Measurements from ENCODE around the gene VSTM2L.
"Not testable (repeated sequence)": the region's sequence is repeated elsewhere in the genome, so short reads cannot be mapped to it uniquely, and the experiment has no call there.

Gene VSTM2L, protein sequence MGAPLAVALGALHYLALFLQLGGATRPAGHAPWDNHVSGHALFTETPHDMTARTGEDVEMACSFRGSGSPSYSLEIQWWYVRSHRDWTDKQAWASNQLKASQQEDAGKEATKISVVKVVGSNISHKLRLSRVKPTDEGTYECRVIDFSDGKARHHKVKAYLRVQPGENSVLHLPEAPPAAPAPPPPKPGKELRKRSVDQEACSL

DNA sequence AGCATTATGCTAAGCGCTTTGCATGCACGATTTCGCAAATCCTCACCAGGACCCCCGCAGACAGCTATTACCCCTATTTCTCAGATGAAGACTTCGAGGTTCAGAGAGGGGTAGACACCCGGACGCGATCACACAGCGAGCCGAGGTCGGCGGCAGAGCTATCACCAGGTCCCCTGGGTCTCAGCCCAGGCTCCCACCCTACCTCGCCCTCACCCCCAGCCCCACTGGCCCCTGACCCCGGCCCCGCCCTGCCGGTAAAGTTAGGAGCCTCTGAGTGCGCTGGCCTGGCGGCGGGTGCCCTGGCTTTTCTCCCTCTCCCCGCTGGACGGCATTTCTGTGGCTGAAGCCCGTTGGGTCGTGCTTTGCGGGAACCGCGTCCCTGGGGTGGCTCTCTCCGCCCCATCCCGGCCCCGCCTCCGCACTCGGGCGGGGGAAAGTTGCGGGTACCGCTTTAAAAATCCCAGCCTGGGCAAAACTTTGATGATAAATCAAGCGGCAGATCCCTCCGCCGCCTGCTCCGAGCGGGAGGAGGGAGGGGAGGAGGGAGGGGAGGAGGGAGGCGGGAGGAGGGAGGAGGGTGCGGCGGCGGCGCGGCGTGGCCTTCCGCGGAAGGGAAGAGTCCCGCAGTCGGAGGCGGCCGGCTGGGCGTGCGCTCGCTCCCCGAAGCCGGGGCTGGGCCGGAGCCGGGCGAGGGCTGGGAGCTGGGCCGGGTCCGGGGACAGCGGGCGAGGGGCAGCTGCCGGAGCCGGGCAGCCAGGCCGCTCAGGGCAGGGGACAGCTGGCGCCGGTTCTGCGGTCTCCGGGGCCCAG lies at the start of gene VSTM2L:
VSTM2L (plus strand) TSS at position 624 of the 810 bp plus-strand sequence. CDS start 224 bp downstream, outside the sequence.
- DNase-seq: peak in 1 of 2 experiments; percentile 78

- DNase-seq: peak in 1 of 2 experiments; percentile 7
These were observed 49.0 kb upstream of the VSTM2L start for GRCh38 chr20:37853823-37854375.

- DNase-seq: not testable (repeated sequence)
These were observed 46.9 kb upstream of the VSTM2L start for GRCh38 chr20:37856034-37856433.

- no peak for DNase-seq
These were observed 45.8 kb upstream of the VSTM2L start for GRCh38 chr20:37856932-37857660.

GRCh38 chr20:37859406-37860171 lies 43.3 kb upstream of the VSTM2L start:
- DNase-seq: no peak

GRCh38 chr20:37863289-37863688 lies 39.6 kb upstream of the VSTM2L start:
- no peak for DNase-seq

DNA sequence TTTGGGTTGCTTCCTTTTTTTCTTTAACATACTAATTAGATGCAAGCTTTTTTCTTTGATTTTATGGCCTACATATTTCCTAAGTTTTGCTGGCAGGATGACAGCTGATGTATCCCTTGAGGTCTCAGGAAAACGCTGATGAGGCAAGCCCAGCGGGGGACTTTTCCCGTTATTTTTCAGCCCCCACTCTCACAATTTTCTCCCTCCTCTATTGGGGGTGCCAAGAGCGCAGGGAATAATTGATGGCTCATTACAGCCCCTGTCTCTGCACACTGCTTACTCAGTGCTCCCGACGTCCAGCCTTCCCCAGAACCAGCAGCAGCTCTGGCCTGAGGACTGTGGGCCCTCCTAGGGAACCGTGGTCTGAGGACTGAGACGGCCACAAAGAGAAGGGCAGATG lies 38.6 kb upstream of the VSTM2L start:
- DNase-seq: no peak

DNA sequence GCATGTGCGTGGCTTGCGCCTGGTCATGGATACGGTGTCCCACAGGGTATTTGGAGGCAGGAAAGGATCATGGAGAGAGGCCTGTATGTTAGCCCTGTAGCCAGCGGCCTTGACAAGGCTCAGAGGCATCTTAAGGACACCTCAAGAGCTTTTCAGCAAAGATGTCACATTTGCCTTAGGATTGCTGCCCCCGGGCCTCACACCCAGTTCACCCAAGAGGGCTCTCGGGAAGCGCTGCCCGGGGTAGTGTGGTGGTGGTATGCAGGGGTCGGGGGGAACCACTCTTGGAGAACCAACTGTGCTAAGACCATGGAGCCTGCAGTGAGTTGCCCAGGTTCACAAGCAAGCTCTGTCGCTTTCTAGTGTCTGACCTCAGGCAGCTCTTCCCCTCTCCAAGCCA lies 36.9 kb upstream of the VSTM2L start:
- no peak for DNase-seq

- DNase-seq: no peak
These were observed 35.4 kb upstream of the VSTM2L start for GRCh38 chr20:37867289-37868195.

- no peak for DNase-seq
These were observed 34.0 kb upstream of the VSTM2L start for GRCh38 chr20:37868851-37869333.

DNA sequence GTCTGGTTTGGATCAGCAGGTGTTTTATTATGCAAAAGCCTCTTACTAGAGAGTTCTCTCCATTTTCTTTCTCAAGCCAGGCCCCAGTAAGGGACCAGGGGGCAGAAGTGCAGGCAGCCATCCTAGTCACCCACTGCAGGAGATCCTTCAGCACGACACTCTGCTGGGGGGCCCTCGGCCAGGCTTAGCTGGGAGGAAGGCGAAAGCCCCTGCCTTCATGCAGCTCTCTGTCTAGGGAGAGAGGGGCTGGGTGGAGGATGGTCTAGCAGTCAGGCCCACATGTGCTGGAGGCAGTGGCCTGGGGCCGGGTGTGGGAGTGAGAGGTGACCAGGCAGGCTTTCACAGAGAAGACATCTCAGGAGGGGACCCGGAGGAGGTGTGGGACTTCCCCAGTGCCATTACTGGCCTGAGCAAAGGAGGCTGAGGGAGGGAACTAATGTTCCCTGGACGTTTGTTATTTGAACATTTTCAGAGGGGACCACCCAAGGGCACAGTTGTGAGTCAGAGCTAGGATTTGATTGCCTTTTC lies 33.5 kb upstream of the VSTM2L start:
- no peak for DNase-seq

DNA sequence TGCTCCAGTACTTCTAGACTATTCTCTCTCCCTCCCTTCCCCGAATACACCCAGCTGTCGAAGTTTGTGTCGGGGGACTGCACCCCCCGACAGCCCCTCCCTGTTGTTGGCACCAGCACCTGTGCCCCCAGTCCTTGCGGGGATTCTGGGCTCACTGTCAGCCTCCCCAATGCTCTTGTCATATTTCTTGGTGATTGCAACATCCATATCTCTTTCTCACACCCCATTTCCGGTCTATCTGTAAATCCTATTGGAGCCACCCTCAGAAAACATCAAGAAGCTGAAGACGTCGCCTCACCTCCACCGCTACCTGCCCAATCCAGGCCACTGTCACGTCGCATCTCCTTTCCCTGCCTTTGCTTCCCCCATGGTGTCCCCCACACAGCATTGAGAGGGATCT lies 32.6 kb upstream of the VSTM2L start:
- no peak for DNase-seq

DNA sequence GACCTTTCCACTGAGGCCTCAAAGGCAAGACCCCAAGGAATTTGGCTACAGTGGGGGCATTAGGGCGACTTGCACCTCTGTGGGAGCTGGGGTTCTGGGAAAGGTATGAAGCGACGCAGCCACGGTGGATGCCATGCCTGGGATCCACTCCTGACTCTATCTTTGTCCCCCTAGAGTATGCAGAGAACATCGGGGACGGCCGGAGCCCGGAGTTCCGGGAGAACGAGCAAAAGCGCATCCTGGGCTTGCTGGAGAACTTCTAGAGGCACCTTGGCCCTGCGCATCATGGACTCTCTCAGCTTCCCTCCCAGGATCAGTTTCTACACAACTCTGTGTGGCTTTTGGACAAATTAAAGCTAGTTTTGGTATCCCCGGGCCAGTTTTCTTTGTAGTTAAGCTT lies 31.2 kb upstream of the VSTM2L start:
- DNase-seq: no peak

GRCh38 chr20:37872161-37872560 lies 30.8 kb upstream of the VSTM2L start:
- no peak for DNase-seq

- no peak for DNase-seq
These were observed 29.0 kb upstream of the VSTM2L start for GRCh38 chr20:37873884-37874283.

DNA sequence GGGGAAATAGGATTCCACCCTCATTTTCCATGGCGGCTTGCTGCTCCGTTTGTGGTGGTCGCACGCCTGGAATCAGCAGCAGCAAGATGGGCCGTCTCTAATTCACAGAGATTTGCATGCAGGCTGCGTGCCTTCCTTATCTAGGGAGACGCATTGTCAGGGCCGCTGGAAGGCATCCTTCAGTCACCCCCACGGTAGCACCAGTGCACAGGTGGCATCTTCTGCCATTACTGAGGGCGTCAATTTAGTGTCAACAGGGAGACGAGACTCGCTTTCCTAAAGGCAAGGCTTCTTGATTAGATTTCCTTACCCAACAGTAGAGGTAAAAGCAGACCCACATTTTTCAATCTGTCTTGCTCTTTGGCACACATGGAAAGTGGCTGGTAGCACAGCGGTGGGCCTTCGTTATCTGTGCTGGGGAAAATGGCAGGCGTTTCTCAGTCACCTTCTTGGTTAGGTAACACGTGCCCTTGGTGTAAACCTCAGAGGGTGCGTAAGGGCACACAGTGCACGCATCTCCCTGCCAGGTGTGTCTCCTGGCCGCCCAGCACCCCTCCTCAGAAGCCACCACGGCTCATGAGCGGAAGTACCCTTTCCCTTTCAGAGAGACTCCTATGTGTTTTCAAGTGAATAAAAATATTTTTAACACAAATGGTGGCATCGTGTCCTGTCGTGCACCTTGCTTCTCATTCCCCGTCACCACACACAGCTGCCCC lies 27.3 kb upstream of the VSTM2L start:
- no peak for DNase-seq

- no peak for DNase-seq
These were observed 26.1 kb upstream of the VSTM2L start for GRCh38 chr20:37876863-37877262.

DNA sequence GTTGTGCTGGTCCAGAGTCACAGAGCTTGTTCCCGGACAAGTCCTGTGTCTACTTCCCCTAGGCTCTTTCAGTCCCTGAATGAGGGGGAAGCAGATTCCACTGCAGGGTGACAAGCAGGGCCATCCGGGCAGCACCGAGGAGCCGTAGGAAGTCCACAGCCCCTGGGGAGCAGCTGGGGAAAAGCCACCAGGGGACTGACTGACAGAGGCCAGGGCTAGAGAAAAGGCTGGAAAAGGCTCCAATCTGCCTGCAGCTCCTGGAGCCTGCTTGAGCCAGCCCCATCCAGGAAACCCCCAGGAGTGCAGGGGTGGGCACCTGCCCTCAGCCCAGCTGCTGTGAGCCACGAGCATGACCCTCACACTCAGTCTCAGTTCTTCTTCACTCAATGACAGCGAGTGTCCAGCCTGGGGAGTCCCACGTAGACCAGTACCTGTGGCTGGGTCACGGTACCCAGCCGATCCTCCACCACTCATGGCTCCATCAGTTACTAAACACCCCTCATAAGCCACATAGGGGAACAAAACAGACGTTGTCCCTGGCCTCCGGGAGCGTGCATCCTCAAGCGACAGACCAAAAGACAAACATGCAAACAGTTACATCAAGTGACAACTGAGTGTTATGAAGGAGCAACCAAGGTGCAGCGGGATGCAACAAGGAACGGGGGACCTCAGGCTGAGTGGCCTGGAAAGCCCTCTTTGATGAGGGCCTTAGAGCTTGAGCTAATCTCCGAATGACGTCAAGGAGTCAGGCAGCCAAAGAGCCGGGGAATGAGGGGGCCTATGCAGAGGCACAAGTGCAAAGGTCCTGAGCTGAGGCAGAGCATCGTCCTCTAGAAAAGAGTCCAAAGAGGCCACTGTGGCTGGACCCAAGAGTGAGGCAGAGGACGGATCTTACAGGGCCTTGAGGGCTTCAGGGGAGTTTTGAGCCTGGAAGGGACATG lies 24.8 kb upstream of the VSTM2L start:
- DNase-seq: no peak

Data from NCI-H526 (cell line).